H1 (cell line): ENCODE measurements around the gene PHOSPHO2. TPM values are rescaled to one million over a fixed set of nuclear protein-coding genes. Genes with fewer than 3 reads are reported as not detected.

ENCODE experiments used
- CTCF ChIA-PET: fragments of 300-600 bp; sonication (Branson Sonifier 250); formaldehyde crosslinking; loops from one replicate; lab custom pipeline; 2021; ENCODE audit not compliant: partially characterized antibody; lab: Charles Lee
- POLR2A ChIA-PET: fragments of 300-600 bp; sonication (Branson Sonifier 250); formaldehyde crosslinking; loops from one replicate; lab custom pipeline; 2021; ENCODE audit warnings: inconsistent platforms; ENCODE audit not compliant: partially characterized antibody; lab: Charles Lee
- DNase-seq, 2 experiments: peaks; one replicate each; pipeline versions ENCODE4 v3.0.0 to v3.0.0-alpha.2; 2010 to 2022; ENCODE audit warnings: low spot score in 2 of 2, low read depth in 1 of 2, mixed read lengths in 1 of 2
- FAIRE-seq: peaks from 2 replicates; lab custom pipeline; 2011; peaks lifted over from hg19 to GRCh38; lab: Jason Lieb, UNC
- H2AFZ ChIP-seq: 2 replicates; pipeline ENCODE4 v1.8.1; 2012; ENCODE audit warnings: low read length, inconsistent platforms
- H2AK5ac ChIP-seq: 2 replicates; pipeline ENCODE4 v1.6.1; 2013; ENCODE audit warnings: low read depth, low read length
- H2BK120ac ChIP-seq: replicated peaks from 2 replicates; pipeline ENCODE3; 2013; ENCODE audit warnings: low read depth, low read length, inconsistent platforms
- H2BK12ac ChIP-seq: 2 replicates; pipeline ENCODE4 v1.6.1; 2013; ENCODE audit warnings: low read depth, low read length
- H2BK15ac ChIP-seq: 2 replicates; pipeline ENCODE4 v1.6.1; 2013; ENCODE audit warnings: low read length
- H2BK20ac ChIP-seq: 2 replicates; pipeline ENCODE4 v1.6.1; 2013; ENCODE audit warnings: low read length
- H2BK5ac ChIP-seq: 2 replicates; pipeline ENCODE4 v1.6.1; 2013; ENCODE audit warnings: low read depth, low read length
- H3K14ac ChIP-seq: 2 replicates; pipeline ENCODE4 v1.6.1; 2013; ENCODE audit warnings: inconsistent platforms; ENCODE audit not compliant: insufficient read length
- H3K18ac ChIP-seq: 2 replicates; pipeline ENCODE4 v1.6.1; 2013; ENCODE audit warnings: low read length; ENCODE audit errors: extremely low read depth
- H3K23ac ChIP-seq: 2 replicates; pipeline ENCODE4 v1.6.1; 2013; ENCODE audit warnings: inconsistent platforms; ENCODE audit not compliant: insufficient read length
- H3K23me2 ChIP-seq: 2 replicates; pipeline ENCODE4 v1.6.1; 2013; ENCODE audit warnings: low read depth, low read length
- H3K27ac ChIP-seq: 2 replicates; pipeline ENCODE4 v1.6.1; 2011; ENCODE audit warnings: low read depth, low read length, inconsistent platforms
- H3K27me3 ChIP-seq, 4 experiments: replicated peaks in 1 of 4; 1 replicate in 1 of 4; 2 replicates in 3 of 4; pipeline versions ENCODE4 v1.6.1 to v1.8.1; 2011 to 2013; ENCODE audit warnings: low read length in 3 of 4, mild to moderate bottlenecking in 3 of 4, inconsistent platforms in 2 of 4, mixed read lengths in 2 of 4, moderate library complexity in 1 of 4; ENCODE audit not compliant: control insufficient read depth in 3 of 4, insufficient read depth in 3 of 4; ENCODE audit errors: extremely low read depth in 1 of 4
- H3K36me3 ChIP-seq, 4 experiments: 2 replicates each; pipeline versions ENCODE4 v1.6.1 to v1.8.1; 2011 to 2013; ENCODE audit warnings: mild to moderate bottlenecking in 4 of 4, low read length in 3 of 4, moderate library complexity in 2 of 4, control low read depth in 1 of 4, inconsistent platforms in 1 of 4; ENCODE audit not compliant: insufficient read depth in 4 of 4, control insufficient read depth in 2 of 4
- H3K4ac ChIP-seq: replicated peaks from 2 replicates; pipeline ENCODE3; 2013; ENCODE audit warnings: low read length, low read depth, mixed read lengths, inconsistent platforms; ENCODE audit not compliant: insufficient read length
- H3K4me1 ChIP-seq, 4 experiments: replicated peaks in 1 of 4; 1 replicate in 1 of 4; 2 replicates in 3 of 4; pipeline versions ENCODE4 v1.6.1 to v1.8.1; 2011 to 2013; ENCODE audit warnings: low read length in 3 of 4, inconsistent platforms in 2 of 4, mixed read lengths in 1 of 4; ENCODE audit not compliant: insufficient read depth in 4 of 4, control insufficient read depth in 3 of 4
- H3K4me2 ChIP-seq, 2 experiments: 2 replicates each; pipeline versions ENCODE4 v1.6.1 to v1.8.1; 2011 to 2013; ENCODE audit warnings: low read depth in 2 of 2, low read length in 2 of 2, control low read depth in 1 of 2, inconsistent platforms in 1 of 2, mild to moderate bottlenecking in 1 of 2; ENCODE audit not compliant: insufficient read depth in 1 of 2
- H3K4me3 ChIP-seq, 4 experiments: fragments of 200-600, 300-600 bp in 1 of 4; sonication (generic), shearing (Covaris generic), sonication (Bioruptor Twin) in 1 of 4; 2 replicates each; pipeline versions ENCODE4 v1.5.1 to v1.8.1; 2011 to 2016; ENCODE audit warnings: low read length in 4 of 4, low read depth in 3 of 4, control low read depth in 2 of 4, inconsistent platforms in 2 of 4, mild to moderate bottlenecking in 2 of 4, mixed read lengths in 1 of 4, moderate library complexity in 1 of 4; ENCODE audit not compliant: insufficient read depth in 2 of 4; ENCODE audit errors: extremely low read depth in 1 of 4
- H3K56ac ChIP-seq: replicated peaks from 2 replicates; pipeline ENCODE3; 2013; ENCODE audit warnings: low read depth, mild to moderate bottlenecking, mixed read lengths, low read length, inconsistent platforms; ENCODE audit not compliant: insufficient read length
- H3K79me1 ChIP-seq: 2 replicates; pipeline ENCODE4 v1.6.1; 2013; ENCODE audit warnings: low read depth, low read length, control low read depth
- H3K79me2 ChIP-seq, 2 experiments: 2 replicates each; pipeline versions ENCODE4 v1.6.1 to v1.8.1; 2012 to 2013; ENCODE audit warnings: low read length in 2 of 2, mild to moderate bottlenecking in 2 of 2, inconsistent platforms in 1 of 2; ENCODE audit not compliant: insufficient read depth in 2 of 2, control insufficient read depth in 1 of 2
- H3K9ac ChIP-seq, 4 experiments: replicated peaks in 1 of 4; 1 replicate in 1 of 4; 2 replicates in 3 of 4; pipeline versions ENCODE4 v1.6.1 to v1.8.1; 2011 to 2013; ENCODE audit warnings: low read depth in 3 of 4, low read length in 3 of 4, control low read depth in 2 of 4, mild to moderate bottlenecking in 2 of 4, moderate library complexity in 2 of 4, inconsistent platforms in 1 of 4; ENCODE audit errors: extremely low read depth in 1 of 4
- H3K9me3 ChIP-seq, 2 experiments: 2 replicates each; pipeline versions ENCODE4 v1.6.1 to v1.8.1; 2012 to 2013; ENCODE audit warnings: mild to moderate bottlenecking in 2 of 2, moderate library complexity in 2 of 2, control low read depth in 1 of 2, inconsistent platforms in 1 of 2, low read depth in 1 of 2, low read length in 1 of 2, mixed read lengths in 1 of 2; ENCODE audit not compliant: insufficient read depth in 2 of 2
- H4K20me1 ChIP-seq, 2 experiments: replicated peaks in 1 of 2; 2 replicates each; pipeline versions ENCODE3 to v1.8.1; 2011 to 2013; ENCODE audit warnings: inconsistent platforms in 2 of 2, low read length in 2 of 2, mild to moderate bottlenecking in 1 of 2; ENCODE audit not compliant: insufficient read depth in 2 of 2, control insufficient read depth in 1 of 2
- H4K5ac ChIP-seq: 2 replicates; pipeline ENCODE4 v1.6.1; 2013; ENCODE audit warnings: low read length, low read depth, mixed read lengths, inconsistent platforms; ENCODE audit not compliant: insufficient read length
- H4K8ac ChIP-seq: 2 replicates; pipeline ENCODE4 v1.8.0; 2013; ENCODE audit warnings: mild to moderate bottlenecking, moderate library complexity, low read length, inconsistent platforms; ENCODE audit not compliant: insufficient read depth; ENCODE audit errors: extremely low read depth
- H4K91ac ChIP-seq: replicated peaks from 2 replicates; pipeline ENCODE3; 2013; ENCODE audit warnings: low read length, mixed read lengths, inconsistent platforms; ENCODE audit not compliant: insufficient read length
- ASH2L ChIP-seq: fragments of 200-600, 300-600 bp; sonication (generic); IDR thresholded peaks from one replicate; pipeline ENCODE4 v1.7.1; 2017; ENCODE audit warnings: low read length
- BACH1 ChIP-seq: IDR thresholded peaks from 2 replicates; pipeline ENCODE4 v1.6.1; 2012; ENCODE audit warnings: low read length, improper control_type of control experiment
- E2F6 ChIP-seq: IDR thresholded peaks from 2 replicates; pipeline ENCODE4 v1.6.1; 2012; ENCODE audit warnings: inconsistent platforms
- GTF2F1 ChIP-seq: IDR thresholded peaks from 2 replicates; pipeline ENCODE4 v1.6.1; 2012; ENCODE audit warnings: low read depth, low read length, improper control_type of control experiment, borderline replicate concordance
- KDM5A ChIP-seq: fragments of 200-600 bp; IDR thresholded peaks from 2 replicates; pipeline ENCODE4 v1.7.1; 2012; ENCODE audit warnings: mild to moderate bottlenecking, low read length, inconsistent platforms, mixed read lengths
- MAX ChIP-seq: IDR thresholded peaks from 2 replicates; pipeline ENCODE4 v1.6.1; 2012; ENCODE audit warnings: inconsistent platforms
- TAF1 ChIP-seq: IDR thresholded peaks from 2 replicates; pipeline ENCODE4 v1.6.1; 2011; ENCODE audit warnings: mild to moderate bottlenecking, low read depth, low read length
- TCF12 ChIP-seq: IDR thresholded peaks from 2 replicates; pipeline ENCODE4 v1.6.1; 2011; ENCODE audit warnings: low read depth, mild to moderate bottlenecking, low read length
- YY1 ChIP-seq: IDR thresholded peaks from 2 replicates; pipeline ENCODE4 v1.6.1; 2011; ENCODE audit warnings: low read depth, mild to moderate bottlenecking, low read length
- WGBS, 2 experiments: shearing (Covaris generic) in 1 of 2; methylation state at CpG; one replicate each; pipeline versions ENCODE4 v1.1.6 to v1.1.7; 2013 to 2015; ENCODE audit warnings: low lambda C conversion rate in 2 of 2, mixed read lengths in 2 of 2, inconsistent platforms in 1 of 2, low coverage in 1 of 2, missing lambda C conversion rate in 1 of 2; ENCODE audit not compliant: insufficient replicate concordance in 2 of 2, insufficient coverage in 1 of 2, insufficient read length in 1 of 2; ENCODE audit errors: extremely low coverage in 1 of 2, missing lambda C conversion rate in 1 of 2; 5-methylcytosine and 5-hydroxymethylcytosine counted together
- polyA plus RNA-seq, 7 experiments: library from polyadenylated mRNA; depleted of rRNA in 3 of 7; stranded (reverse) in 5 of 7; unstranded in 2 of 7; fragments of >200 nt in 5 of 7; fragments of 200-250 nt in 2 of 7; gene quantifications; 1 replicate in 5 of 7; 2 replicates in 1 of 7; 4 replicates in 1 of 7; pipeline versions ENCODE4 v1.2.1 to v1.2.3, GENCODE V29; 2011 to 2013; ENCODE audit warnings: missing spikeins in 2 of 7, mixed read lengths in 2 of 7
- total RNA-seq: library from RNA; stranded (reverse); fragmentation: NEBNext Ultra II Directional; extraction: Animal tissue kit (Norgen Biotek cat#: 25700); gene quantifications from 2 replicates; pipeline ENCODE4 v1.2.1, GENCODE V29; 2021

The PHOSPHO2 gene
- total and polyA plus RNA-seq, 2 of the 8 experiments (the other 6 are each of a cell fraction or from before 2014, with no cell fraction given), result 2.4 to 8.5 TPM

DNA sequence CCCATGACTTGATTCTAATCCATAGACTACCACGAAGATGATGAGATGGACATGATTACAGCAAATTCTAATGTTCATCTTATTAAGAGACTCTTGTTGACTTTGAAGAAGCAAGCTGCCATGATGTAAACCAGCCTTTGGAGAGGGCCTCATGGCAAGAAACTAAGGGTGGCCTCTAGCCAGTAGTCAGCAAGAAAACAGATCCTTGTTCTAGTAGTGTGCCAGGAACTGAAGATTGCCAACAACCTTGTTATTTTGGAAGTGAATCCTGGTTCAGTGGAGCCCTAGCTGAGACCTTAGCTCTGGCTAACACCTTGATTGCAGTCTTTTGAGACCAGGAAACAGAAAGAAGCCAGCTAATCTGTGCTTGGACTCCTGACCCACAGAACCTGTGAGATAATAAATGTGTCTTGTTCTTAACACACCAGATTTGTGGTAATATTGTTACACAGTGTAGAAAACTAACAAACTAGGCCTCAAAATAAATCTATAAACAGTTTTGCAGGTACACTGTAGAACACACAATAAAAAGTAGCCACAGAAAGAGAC is 10.0 kb downstream of the PHOSPHO2 start:
- no peaks in the 10 kb centered on the region for H4K20me1 ChIP-seq
- POLR2A ChIA-PET, result interaction anchor here (0.6 to 1.5 kb wide), 6 partner anchors 10 to 573 kb away, joined by 3 to 7 read pairs (median 3); partner anchors contain the start of genes CFAP210 and PHOSPHO2
- H4K8ac ChIP-seq, result no peak overlapping the region
- H3K56ac ChIP-seq, result no peak overlapping the region
- H3K9me3 ChIP-seq, result no peaks in the 10 kb centered on the region
- no peak overlapping the region for H3K18ac ChIP-seq
- H2BK120ac ChIP-seq, result no peak overlapping the region
- H4K91ac ChIP-seq, result no peak overlapping the region
- H2BK12ac ChIP-seq, result no peak overlapping the region
- TF ChIP-seq KDM5A (no peak), BACH1 (no peak), E2F6 (no peak), ASH2L (no peak), GTF2F1 (no peak), YY1 (no peak), TAF1 (no peak), TCF12 (no peak), MAX (no peak)
- TF ChIP-seq, all 59 proteins: peak for 0
- 85% methylated on average over 1 of the region's 1 CpG; no CpG with 5 or more reads in 1 of the 2 experiments for whole genome bisulfite sequencing, 2 experiments
- Histone ChIP-seq H3K27ac (no peak overlapping the region), H2AFZ (no peak overlapping the region), H3K4me2 (no peak overlapping the region), H3K27me3 (no peaks in the 10 kb centered on the region), H2AK5ac (no peak overlapping the region), H2BK5ac (no peak overlapping the region), H3K9ac (no peak overlapping the region), H3K23ac (no peak overlapping the region), H3K79me2 (no peaks in the 10 kb centered on the region), H4K5ac (no peak overlapping the region), H3K14ac (no peak overlapping the region), H3K79me1 (no peaks in the 10 kb centered on the region), H3K36me3 (peaks cover 0 to 7% (median 0%) of the 10 kb centered on the region in 4 experiments; a peak in 2 of 8 replicates), H2BK15ac (no peak overlapping the region), H3K4ac (no peak overlapping the region), H2BK20ac (no peak overlapping the region), H3K4me1 (no peaks in the 10 kb centered on the region), H3K23me2 (no peaks in the 10 kb centered on the region), H3K4me3 (no peak overlapping the region)
- FAIRE-seq (no peak), DNase-seq (no peak)
- CTCF ChIA-PET, result no interaction called here
